Measurements from ENCODE around the gene FFAR1. TPM values are rescaled to one million over a fixed set of nuclear protein-coding genes. Genes with fewer than 3 reads are reported as not detected.
A peak's percentile ranks its signal among the peaks of the same experiment; 100 is the strongest.

Gene FFAR1
- total and polyA plus RNA-seq, 5 donors = not detected

DNA sequence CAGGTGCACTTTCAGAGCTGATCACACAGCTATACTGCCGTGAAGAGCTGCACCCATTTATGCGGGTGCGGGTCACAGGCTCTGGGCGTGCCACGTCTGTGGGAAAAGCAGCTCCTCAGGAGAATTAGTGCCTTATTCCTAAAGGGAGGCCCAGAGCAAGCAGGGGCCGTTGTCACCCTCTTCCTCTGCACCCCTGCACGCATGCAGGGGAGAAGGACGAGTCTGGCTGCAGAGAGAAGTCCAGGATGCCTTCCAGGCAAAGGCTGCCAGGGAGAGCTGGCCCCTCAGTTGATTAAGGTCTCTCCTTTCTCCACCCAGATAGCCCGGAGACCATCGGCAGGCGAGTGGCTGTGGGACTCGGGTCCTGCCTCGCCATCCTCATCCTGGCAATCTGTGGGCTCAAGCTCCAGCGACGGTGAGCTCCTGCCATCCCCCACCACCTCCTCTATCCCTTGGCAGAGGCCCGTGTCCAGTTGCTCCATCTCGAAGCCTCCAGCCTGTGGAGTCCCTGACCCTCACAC is 3.1 kb upstream of the FFAR1 start:
- intact Hi-C loops (cut with DNase I) = no loop called here
- no peak overlapping the region for H3K27ac ChIP-seq (ENCODE audit: low read length)
- no peaks in the 10 kb centered on the region for H3K4me1 ChIP-seq (ENCODE audit: control insufficient read depth, insufficient read depth, low read length)
- H3K9me3 ChIP-seq (ENCODE audit: control insufficient read depth, low read length) = no peaks in the 10 kb centered on the region
- ATAC-seq (no peak), DNase-seq (peak in 1 of 3 donors; percentile 25)
- no peak overlapping the region for H3K4me3 ChIP-seq (ENCODE audit: low read length)
- 74% methylated on average over 17 of the region's 17 CpGs for WGBS
- no peaks in the 10 kb centered on the region for H3K27me3 ChIP-seq (ENCODE audit: control insufficient read depth, insufficient read depth)

DNA sequence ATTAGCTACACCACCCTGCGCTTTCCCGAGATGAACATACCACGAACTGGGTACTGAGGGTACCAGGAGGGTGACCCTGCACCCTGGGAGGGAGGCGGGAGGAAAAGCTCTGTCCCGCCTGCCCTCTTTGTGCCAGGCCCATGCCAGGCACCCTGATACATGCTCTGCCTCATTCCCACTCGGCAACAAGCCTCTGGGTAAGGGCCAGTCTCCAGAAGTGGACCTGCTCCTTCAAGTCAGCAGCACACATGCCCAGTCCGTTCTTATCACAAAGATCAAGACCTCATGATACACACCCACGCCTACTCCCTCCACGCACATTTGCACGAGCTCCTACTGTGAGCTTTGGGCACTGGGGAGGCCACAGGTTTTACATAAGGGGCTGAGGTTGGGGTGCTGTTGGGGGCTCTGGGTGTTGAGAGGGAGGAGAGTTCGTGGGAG is 2.0 kb upstream of the FFAR1 start:
- Histone ChIP-seq H3K4me1 (ENCODE audit: control insufficient read depth, insufficient read depth, low read length) (no peaks in the 10 kb centered on the region), H3K27ac (ENCODE audit: low read length) (no peak overlapping the region), H3K4me3 (ENCODE audit: low read length) (no peak overlapping the region), H3K27me3 (ENCODE audit: control insufficient read depth, insufficient read depth) (no peaks in the 10 kb centered on the region), H3K9me3 (ENCODE audit: control insufficient read depth, low read length) (no peaks in the 10 kb centered on the region)
- ATAC-seq (no peak), DNase-seq (peak in 1 of 3 donors; percentile 2)
- intact Hi-C loops (cut with DNase I) = no loop called here
- WGBS = 71% methylated on average over 11 of the region's 11 CpGs

DNA sequence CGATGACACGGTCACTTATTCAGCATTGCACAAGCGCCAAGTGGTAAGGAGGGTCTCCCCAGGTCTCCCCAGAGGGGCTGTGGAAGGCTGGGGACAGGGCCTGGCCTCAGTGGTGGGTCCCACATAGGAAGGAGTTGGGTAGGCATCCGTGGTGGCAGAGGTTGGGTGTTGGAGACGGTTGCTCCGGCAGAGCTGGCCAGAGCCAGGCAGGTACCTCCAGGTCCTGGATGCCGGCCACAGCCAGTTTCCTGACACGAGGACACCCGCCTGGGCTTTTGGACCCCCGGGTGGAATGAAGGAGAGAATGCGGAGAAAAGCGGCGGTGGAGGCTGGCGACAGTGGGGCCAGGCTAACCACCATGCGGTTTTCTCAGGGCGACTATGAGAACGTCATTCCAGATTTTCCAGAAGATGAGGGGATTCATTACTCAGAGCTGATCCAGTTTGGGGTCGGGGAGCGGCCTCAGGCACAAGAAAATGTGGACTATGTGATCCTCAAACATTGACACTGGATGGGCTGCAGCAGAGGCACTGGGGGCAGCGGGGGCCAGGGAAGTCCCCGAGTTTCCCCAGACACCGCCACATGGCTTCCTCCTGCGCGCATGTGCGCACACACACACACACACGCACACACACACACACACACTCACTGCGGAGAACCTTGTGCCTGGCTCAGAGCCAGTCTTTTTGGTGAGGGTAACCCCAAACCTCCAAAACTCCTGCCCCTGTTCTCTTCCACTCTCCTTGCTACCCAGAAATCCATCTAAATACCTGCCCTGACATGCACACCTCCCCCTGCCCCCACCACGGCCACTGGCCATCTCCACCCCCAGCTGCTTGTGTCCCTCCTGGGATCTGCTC is 1.3 kb upstream of the FFAR1 start:
- intact Hi-C loops (cut with DNase I) = no loop called here
- ATAC-seq (no peak), DNase-seq (peak in 1 of 3 donors; percentile 48)
- Histone ChIP-seq H3K9me3 (ENCODE audit: control insufficient read depth, low read length) (no peaks in the 10 kb centered on the region), H3K27me3 (ENCODE audit: control insufficient read depth, insufficient read depth) (no peaks in the 10 kb centered on the region), H3K4me1 (ENCODE audit: control insufficient read depth, insufficient read depth, low read length) (no peaks in the 10 kb centered on the region), H3K27ac (ENCODE audit: low read length) (no peak overlapping the region), H3K4me3 (ENCODE audit: low read length) (no peak overlapping the region)
- 67% methylated on average over 28 of the region's 28 CpGs for WGBS

DNA sequence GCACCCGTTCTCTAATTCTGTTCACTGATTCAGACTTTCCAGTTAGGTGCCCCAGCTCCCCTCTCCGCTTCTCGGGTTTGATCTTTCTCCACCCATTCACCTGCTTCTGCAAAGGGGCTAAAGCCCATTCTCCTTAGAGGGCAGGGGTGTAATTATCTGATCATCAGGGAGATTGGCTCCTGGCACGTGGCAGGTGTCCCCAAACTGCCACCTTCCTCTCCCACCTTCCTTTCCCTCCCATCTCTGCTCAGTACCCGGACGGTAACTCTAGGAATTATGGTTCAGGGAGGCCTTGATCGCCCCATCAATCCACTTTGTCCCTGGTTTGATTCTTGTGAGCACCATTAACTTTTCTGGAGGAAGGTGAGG is 212 bp downstream of the FFAR1 start:
- no peaks in the 10 kb centered on the region for H3K4me1 ChIP-seq (ENCODE audit: control insufficient read depth, insufficient read depth, low read length)
- DNase-seq (no peak), ATAC-seq (no peak)
- H3K27ac ChIP-seq (ENCODE audit: low read length) = no peak overlapping the region
- 79% methylated on average over 7 of the region's 7 CpGs for WGBS
- intact Hi-C loops (cut with DNase I) = no loop called here
- no peak overlapping the region for H3K4me3 ChIP-seq (ENCODE audit: low read length)
- no peaks in the 10 kb centered on the region for H3K9me3 ChIP-seq (ENCODE audit: control insufficient read depth, low read length)
- H3K27me3 ChIP-seq (ENCODE audit: control insufficient read depth, insufficient read depth) = no peaks in the 10 kb centered on the region

DNA sequence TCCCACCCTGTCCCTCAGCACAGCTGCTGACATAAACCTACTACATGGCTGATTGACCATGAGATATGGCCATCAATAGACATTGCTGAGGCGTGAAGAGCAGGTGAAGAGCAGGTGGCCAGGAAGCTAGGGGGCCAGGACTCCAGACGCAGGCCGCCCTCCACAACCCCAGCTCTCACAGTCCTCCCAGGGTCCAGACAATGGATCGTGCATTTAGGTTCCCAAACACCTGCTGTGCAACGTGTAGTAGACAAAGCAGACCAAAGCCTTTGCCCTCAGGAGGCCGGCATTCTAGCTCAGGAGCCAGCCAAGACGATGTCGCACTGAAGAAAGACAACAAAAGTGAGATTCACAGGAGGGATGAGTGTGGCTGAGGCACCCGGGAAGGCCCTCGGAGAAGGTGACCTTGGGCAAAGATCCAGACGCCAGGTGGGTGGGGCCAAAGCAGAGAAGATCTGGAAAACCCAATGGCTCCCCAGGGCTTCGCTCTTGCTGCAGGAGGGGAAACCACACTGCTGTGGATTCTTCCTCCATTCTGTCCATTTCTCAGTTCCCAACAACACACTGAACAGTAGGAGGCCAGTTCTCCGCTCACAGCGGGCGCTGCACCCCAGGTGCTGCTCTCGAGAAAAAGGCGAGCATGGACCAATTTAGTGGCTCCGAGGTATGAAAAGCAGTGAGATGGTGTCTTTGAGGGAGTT is 1.4 kb downstream of the FFAR1 start:
- Histone ChIP-seq H3K9me3 (ENCODE audit: control insufficient read depth, low read length) (no peaks in the 10 kb centered on the region), H3K4me3 (ENCODE audit: low read length) (no peak overlapping the region), H3K4me1 (ENCODE audit: control insufficient read depth, insufficient read depth, low read length) (no peaks in the 10 kb centered on the region), H3K27me3 (ENCODE audit: control insufficient read depth, insufficient read depth) (no peaks in the 10 kb centered on the region), H3K27ac (ENCODE audit: low read length) (no peak overlapping the region)
- peak in 1 of 3 donors; percentile 12 for DNase-seq
- WGBS = 81% methylated on average over 18 of the region's 18 CpGs
- no peak for ATAC-seq
- intact Hi-C loops (cut with DNase I) = no loop called here

DNA sequence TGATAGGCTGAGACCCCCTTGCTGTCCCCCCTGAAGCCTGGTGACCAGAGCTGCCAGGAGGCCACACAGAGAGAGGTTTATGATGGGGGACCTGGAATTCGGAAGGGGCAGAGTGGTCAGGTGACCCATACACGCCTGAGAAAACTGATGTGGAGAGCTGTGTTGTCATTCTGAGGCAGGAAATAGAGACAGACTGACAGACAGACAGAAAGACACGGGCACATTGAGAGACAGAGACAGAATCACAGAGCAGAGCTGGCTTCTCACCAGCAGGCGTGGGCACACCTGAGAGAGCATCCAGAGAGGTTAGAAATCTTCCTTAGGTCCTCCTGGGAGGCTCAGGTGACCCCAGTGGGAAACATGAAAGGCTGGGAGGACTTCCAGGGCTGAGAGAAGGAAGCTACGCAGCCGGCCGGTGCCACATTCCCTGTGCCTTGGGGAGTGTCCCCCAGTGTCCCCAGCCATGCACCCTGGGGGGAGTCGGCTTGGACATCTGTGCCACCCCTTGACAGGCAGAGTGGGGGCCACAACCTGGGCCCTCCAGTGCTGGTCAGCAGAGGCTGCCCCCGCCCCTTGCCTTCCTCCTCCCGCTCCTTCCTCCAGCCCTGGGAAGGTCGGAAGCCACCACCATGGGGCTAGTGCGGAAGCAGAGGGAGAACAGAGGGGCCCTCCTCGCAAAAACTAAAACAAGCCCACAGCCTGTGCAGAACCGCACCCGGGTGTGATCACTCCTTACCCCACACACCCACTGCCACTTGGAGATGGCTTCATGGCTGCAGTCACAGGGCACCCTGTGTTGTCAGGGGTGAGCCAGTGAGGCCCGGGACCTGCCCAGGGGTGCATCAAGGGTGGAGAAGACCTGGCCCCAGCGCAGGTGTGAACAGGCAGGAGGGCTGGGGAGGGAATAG is 2.2 kb downstream of the FFAR1 start:
- Histone ChIP-seq H3K27me3 (ENCODE audit: control insufficient read depth, insufficient read depth) (no peaks in the 10 kb centered on the region), H3K4me1 (ENCODE audit: control insufficient read depth, insufficient read depth, low read length) (no peaks in the 10 kb centered on the region), H3K4me3 (ENCODE audit: low read length) (no peak overlapping the region), H3K27ac (ENCODE audit: low read length) (no peak overlapping the region), H3K9me3 (ENCODE audit: control insufficient read depth, low read length) (no peaks in the 10 kb centered on the region)
- intact Hi-C loops (cut with DNase I) = loop anchor here (5.0 to 10.0 kb wide), 4 partner anchors 115 to 145 kb away; partner anchors contain the start of gene KRTDAP (in 2 of the 4)
- WGBS = 80% methylated on average over 17 of the region's 17 CpGs
- no peak for ATAC-seq
- no peak for DNase-seq

DNA sequence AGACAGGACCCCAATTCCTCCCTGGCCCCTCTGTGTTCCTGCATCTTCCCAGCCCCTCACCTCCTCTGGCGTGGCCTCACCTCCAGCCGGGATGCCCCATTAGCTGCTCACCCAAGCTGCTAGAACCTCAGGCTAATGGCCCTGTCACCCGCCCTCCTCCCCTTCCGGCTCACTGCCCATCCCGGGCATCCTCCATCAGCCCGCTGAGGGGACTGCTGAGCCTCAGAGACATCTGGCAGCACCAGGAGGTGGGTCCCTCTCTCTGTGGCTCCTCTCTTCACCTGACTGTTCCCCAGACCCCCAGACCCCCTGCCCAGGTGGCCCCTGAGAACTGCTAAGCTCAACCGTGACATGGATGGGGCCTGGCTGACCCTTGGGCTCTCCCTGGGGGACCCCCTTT is 2.9 kb downstream of the FFAR1 start:
- WGBS = 84% methylated on average over 7 of the region's 7 CpGs
- DNase-seq = no peak
- intact Hi-C loops (cut with DNase I) = loop anchor here (5.0 to 10.0 kb wide), 4 partner anchors 114 to 144 kb away; partner anchors contain the start of gene KRTDAP (in 2 of the 4)

DNA sequence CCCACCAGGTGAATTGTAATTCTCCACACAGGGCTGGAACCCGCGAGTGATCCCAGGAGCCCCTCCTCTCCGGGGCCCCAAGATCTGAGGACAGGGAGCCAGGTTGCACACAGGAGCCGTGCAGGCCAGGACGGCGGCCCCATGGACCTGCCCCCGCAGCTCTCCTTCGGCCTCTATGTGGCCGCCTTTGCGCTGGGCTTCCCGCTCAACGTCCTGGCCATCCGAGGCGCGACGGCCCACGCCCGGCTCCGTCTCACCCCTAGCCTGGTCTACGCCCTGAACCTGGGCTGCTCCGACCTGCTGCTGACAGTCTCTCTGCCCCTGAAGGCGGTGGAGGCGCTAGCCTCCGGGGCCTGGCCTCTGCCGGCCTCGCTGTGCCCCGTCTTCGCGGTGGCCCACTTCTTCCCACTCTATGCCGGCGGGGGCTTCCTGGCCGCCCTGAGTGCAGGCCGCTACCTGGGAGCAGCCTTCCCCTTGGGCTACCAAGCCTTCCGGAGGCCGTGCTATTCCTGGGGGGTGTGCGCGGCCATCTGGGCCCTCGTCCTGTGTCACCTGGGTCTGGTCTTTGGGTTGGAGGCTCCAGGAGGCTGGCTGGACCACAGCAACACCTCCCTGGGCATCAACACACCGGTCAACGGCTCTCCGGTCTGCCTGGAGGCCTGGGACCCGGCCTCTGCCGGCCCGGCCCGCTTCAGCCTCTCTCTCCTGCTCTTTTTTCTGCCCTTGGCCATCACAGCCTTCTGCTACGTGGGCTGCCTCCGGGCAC is 3.9 kb downstream of the FFAR1 start:
- ATAC-seq (peak in 1 of 2 donors; percentile 19), DNase-seq (peak in 1 of 3 donors; percentile 52)
- WGBS = 93% methylated on average over 47 of the region's 47 CpGs
- Histone ChIP-seq H3K9me3 (ENCODE audit: control insufficient read depth, low read length) (no peaks in the 10 kb centered on the region), H3K4me1 (ENCODE audit: control insufficient read depth, insufficient read depth, low read length) (no peaks in the 10 kb centered on the region), H3K4me3 (ENCODE audit: low read length) (no peak overlapping the region), H3K27me3 (ENCODE audit: control insufficient read depth, insufficient read depth) (no peaks in the 10 kb centered on the region), H3K27ac (ENCODE audit: low read length) (no peak overlapping the region)
- intact Hi-C loops (cut with DNase I) = loop anchor here (2.0 to 10.0 kb wide), 6 partner anchors 113 to 143 kb away; partner anchors contain the start of gene KRTDAP (in 2 of the 4)

More for the DNA sequence above, 2.9 kb downstream of the FFAR1 start:
- Histone ChIP-seq H3K27me3 (ENCODE audit: control insufficient read depth, insufficient read depth) (no peaks in the 10 kb centered on the region), H3K27ac (ENCODE audit: low read length) (no peak overlapping the region), H3K4me3 (ENCODE audit: low read length) (no peak overlapping the region), H3K4me1 (ENCODE audit: control insufficient read depth, insufficient read depth, low read length) (no peaks in the 10 kb centered on the region), H3K9me3 (ENCODE audit: control insufficient read depth, low read length) (no peaks in the 10 kb centered on the region)
- ATAC-seq = no peak

DNA sequence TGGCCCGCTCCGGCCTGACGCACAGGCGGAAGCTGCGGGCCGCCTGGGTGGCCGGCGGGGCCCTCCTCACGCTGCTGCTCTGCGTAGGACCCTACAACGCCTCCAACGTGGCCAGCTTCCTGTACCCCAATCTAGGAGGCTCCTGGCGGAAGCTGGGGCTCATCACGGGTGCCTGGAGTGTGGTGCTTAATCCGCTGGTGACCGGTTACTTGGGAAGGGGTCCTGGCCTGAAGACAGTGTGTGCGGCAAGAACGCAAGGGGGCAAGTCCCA is 4.4 kb downstream of the FFAR1 start:
- DNase-seq (no peak), ATAC-seq (no peak)
- intact Hi-C loops (cut with DNase I) = loop anchor here (2.0 to 10.0 kb wide), 6 partner anchors 113 to 143 kb away; partner anchors contain the start of gene KRTDAP (in 2 of the 4)
- Histone ChIP-seq H3K4me1 (ENCODE audit: control insufficient read depth, insufficient read depth, low read length) (no peaks in the 10 kb centered on the region), H3K27me3 (ENCODE audit: control insufficient read depth, insufficient read depth) (no peaks in the 10 kb centered on the region), H3K9me3 (ENCODE audit: control insufficient read depth, low read length) (no peaks in the 10 kb centered on the region), H3K27ac (ENCODE audit: low read length) (no peak overlapping the region), H3K4me3 (ENCODE audit: low read length) (no peak overlapping the region)
- 82% methylated on average over 18 of the region's 18 CpGs for WGBS

Data from right cardiac atrium (tissue), 5 donors.